Panc1 (cell line): Measurements from ENCODE around the gene MYLK2. TPM values are rescaled to one million over a fixed set of nuclear protein-coding genes. Genes with fewer than 3 reads are reported as not detected.

ENCODE experiments used
- ATAC-seq: fragments of 200-7000 bp; cut with Tn5 transposase; 2 replicates; pipeline ENCODE4 v1.9.1; 2020; ENCODE audit warnings: mild to moderate bottlenecking, moderate library complexity
- BruUV-seq: library from RNA; stranded (reverse); fragments of 400-500 nt; replicated peaks from 2 replicates; lab custom pipeline; 2021; lab: Mats Ljungman, UMichigan
- CTCF ChIA-PET: fragments of 300-600 bp; sonication (Branson Sonifier 250); formaldehyde crosslinking; loops from one replicate; lab custom pipeline; 2022; ENCODE audit warnings: antibody characterized with exemption; lab: Charles Lee
- POLR2A ChIA-PET: fragments of 300-600 bp; sonication (Branson Sonifier 250); formaldehyde crosslinking; loops from one replicate; lab custom pipeline; 2022; ENCODE audit warnings: antibody characterized with exemption; lab: Charles Lee
- DNase-seq: peaks from one replicate; pipeline ENCODE4 v3.0.0-alpha.2; 2010; ENCODE audit warnings: low read depth, low spot score
- H3K27ac ChIP-seq: 2 replicates; pipeline ENCODE4 v1.5.1; 2011; ENCODE audit warnings: mild to moderate bottlenecking, low read length, inconsistent platforms
- H3K27me3 ChIP-seq: fragments of 200-500 bp; sonication (Bioruptor generic); 2 replicates; pipeline ENCODE4 v1.6.0; 2014; ENCODE audit warnings: low read length, inconsistent platforms; ENCODE audit not compliant: control insufficient read depth, insufficient read depth
- H3K36me3 ChIP-seq: fragments of 200-500 bp; sonication (Bioruptor generic); 2 replicates; pipeline ENCODE4 v1.5.1; 2014; ENCODE audit warnings: inconsistent platforms, mild to moderate bottlenecking, low read length, moderate library complexity; ENCODE audit not compliant: control insufficient read depth, insufficient read depth
- H3K4me1 ChIP-seq: 2 replicates; pipeline ENCODE4 v1.5.1; 2011; ENCODE audit warnings: inconsistent platforms, mild to moderate bottlenecking, low read length, moderate library complexity; ENCODE audit not compliant: control insufficient read depth, insufficient read depth
- H3K4me3 ChIP-seq, 2 experiments: 2 replicates each; pipeline ENCODE4 v1.5.1; 2011 to 2012; ENCODE audit warnings: low read depth in 2 of 2, low read length in 2 of 2, mild to moderate bottlenecking in 2 of 2, inconsistent platforms in 1 of 2, moderate library complexity in 1 of 2
- H3K9me3 ChIP-seq: fragments of 200-500 bp; sonication (Bioruptor generic); 2 replicates; pipeline ENCODE4 v1.5.1; 2014; ENCODE audit warnings: low read depth, mild to moderate bottlenecking, inconsistent platforms, low read length, moderate library complexity; ENCODE audit not compliant: control insufficient read depth, insufficient read depth
- POLR2AphosphoS5 ChIP-seq: IDR thresholded peaks from 2 replicates; pipeline ENCODE4 v1.6.1; 2012; ENCODE audit warnings: mild to moderate bottlenecking, low read depth, low read length, moderate library complexity
- SIN3A ChIP-seq: IDR thresholded peaks from 2 replicates; pipeline ENCODE4 v1.6.1; 2012; ENCODE audit warnings: low read depth, mild to moderate bottlenecking, low read length, moderate library complexity, borderline replicate concordance; ENCODE audit not compliant: insufficient read depth
- TCF7L2 ChIP-seq: IDR thresholded peaks from 2 replicates; pipeline ENCODE4 v1.6.1; 2011; ENCODE audit warnings: mild to moderate bottlenecking, low read depth, low read length, inconsistent platforms
- in situ Hi-C: cut with HindIII; loops from 2 replicates; pipeline ENCODE4 v1.10.0; 2016; ENCODE audit warnings: low sequenced_read_pairs, low pct_unique_long_range_greater_than_20kb
- intact Hi-C: fragments of 100-400 bp; cut with micrococcal nuclease; formaldehyde crosslinking; loops from one replicate; pipeline ENCODE4 v1.10.0; 2022; ENCODE audit not compliant: unreplicated experiment
- total RNA-seq: library from RNA; stranded (reverse); gene quantifications from one replicate; pipeline ENCODE4 v1.2.1, GENCODE V29; 2021; ENCODE audit not compliant: unreplicated experiment
- TF ChIP-seq, protein P1 (sequence below): fragments of 450-650 bp; IDR thresholded peaks from 2 replicates; pipeline ENCODE4 v1.5.1; 2017; ENCODE audit warnings: mild to moderate bottlenecking
- TF ChIP-seq, protein P2 (sequence below), 2 experiments: IDR thresholded peaks; 2 replicates each; pipeline ENCODE4 v1.6.1; 2011 to 2012; ENCODE audit warnings: low read depth in 2 of 2, control low read depth in 1 of 2, low read length in 1 of 2, mild to moderate bottlenecking in 1 of 2, moderate library complexity in 1 of 2; ENCODE audit not compliant: insufficient read depth in 1 of 2

Gene MYLK2
- total RNA-seq, 1 experiment from 2014 or later: 0.87 TPM

DNA sequence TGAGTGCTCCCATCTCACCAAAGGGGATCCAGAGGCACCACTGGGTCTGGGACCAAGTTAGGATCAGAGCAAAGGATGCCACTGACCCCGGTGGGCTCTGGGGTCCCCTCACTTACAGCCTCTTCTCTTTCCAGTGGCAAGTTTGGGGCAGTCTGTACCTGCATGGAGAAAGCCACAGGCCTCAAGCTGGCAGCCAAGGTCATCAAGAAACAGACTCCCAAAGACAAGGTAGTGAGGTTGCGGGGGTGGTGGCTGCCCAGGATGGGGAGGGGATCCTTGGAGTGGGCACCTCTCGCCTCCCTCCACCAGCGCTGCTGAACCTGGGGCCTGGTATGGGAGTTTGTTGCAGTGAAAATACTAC is 4.9 kb downstream of the MYLK2 start:
- H3K36me3 ChIP-seq: no peaks in the 10 kb centered on the region
- no peaks in the 10 kb centered on the region for H3K27me3 ChIP-seq
- ChIA-PET CTCF (interaction anchor here (0.5 to 2.1 kb wide), 4 partner anchors 23 to 207 kb away, joined by 3 to 13 read pairs (median 7); no protein-coding TSS in a partner anchor), POLR2A (no interaction called here)
- BruUV-seq: no TSS peak
- in situ Hi-C loops: no loop called here
- TF ChIP-seq SIN3A: no peak
- no peak for TF ChIP-seq POLR2AphosphoS5
- TF ChIP-seq TCF7L2: no peak
- TF ChIP-seq, protein P1, sequence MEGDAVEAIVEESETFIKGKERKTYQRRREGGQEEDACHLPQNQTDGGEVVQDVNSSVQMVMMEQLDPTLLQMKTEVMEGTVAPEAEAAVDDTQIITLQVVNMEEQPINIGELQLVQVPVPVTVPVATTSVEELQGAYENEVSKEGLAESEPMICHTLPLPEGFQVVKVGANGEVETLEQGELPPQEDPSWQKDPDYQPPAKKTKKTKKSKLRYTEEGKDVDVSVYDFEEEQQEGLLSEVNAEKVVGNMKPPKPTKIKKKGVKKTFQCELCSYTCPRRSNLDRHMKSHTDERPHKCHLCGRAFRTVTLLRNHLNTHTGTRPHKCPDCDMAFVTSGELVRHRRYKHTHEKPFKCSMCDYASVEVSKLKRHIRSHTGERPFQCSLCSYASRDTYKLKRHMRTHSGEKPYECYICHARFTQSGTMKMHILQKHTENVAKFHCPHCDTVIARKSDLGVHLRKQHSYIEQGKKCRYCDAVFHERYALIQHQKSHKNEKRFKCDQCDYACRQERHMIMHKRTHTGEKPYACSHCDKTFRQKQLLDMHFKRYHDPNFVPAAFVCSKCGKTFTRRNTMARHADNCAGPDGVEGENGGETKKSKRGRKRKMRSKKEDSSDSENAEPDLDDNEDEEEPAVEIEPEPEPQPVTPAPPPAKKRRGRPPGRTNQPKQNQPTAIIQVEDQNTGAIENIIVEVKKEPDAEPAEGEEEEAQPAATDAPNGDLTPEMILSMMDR: no peak
- TF ChIP-seq, protein P2, sequence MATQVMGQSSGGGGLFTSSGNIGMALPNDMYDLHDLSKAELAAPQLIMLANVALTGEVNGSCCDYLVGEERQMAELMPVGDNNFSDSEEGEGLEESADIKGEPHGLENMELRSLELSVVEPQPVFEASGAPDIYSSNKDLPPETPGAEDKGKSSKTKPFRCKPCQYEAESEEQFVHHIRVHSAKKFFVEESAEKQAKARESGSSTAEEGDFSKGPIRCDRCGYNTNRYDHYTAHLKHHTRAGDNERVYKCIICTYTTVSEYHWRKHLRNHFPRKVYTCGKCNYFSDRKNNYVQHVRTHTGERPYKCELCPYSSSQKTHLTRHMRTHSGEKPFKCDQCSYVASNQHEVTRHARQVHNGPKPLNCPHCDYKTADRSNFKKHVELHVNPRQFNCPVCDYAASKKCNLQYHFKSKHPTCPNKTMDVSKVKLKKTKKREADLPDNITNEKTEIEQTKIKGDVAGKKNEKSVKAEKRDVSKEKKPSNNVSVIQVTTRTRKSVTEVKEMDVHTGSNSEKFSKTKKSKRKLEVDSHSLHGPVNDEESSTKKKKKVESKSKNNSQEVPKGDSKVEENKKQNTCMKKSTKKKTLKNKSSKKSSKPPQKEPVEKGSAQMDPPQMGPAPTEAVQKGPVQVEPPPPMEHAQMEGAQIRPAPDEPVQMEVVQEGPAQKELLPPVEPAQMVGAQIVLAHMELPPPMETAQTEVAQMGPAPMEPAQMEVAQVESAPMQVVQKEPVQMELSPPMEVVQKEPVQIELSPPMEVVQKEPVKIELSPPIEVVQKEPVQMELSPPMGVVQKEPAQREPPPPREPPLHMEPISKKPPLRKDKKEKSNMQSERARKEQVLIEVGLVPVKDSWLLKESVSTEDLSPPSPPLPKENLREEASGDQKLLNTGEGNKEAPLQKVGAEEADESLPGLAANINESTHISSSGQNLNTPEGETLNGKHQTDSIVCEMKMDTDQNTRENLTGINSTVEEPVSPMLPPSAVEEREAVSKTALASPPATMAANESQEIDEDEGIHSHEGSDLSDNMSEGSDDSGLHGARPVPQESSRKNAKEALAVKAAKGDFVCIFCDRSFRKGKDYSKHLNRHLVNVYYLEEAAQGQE (IDR thresholded peaks at IDR 0.05; ENCODE audit: insufficient read depth in 1 of 2, low read depth in 2 of 2, low read length in 1 of 2): no peak
- intact Hi-C loops: loop anchor here (5.0 kb wide), 1 partner anchor 268 kb away; no protein-coding TSS in a partner anchor
- DNase-seq (no peak), ATAC-seq (no peak)
- H3K27ac ChIP-seq: peak overlapping the region; percentile 36; the same call in 1 of the 2 replicates
- H3K4me3 ChIP-seq: no peak overlapping the region
- H3K4me1 ChIP-seq: peaks cover 12% of the 10 kb centered on the region
- H3K9me3 ChIP-seq: no peaks in the 10 kb centered on the region

DNA sequence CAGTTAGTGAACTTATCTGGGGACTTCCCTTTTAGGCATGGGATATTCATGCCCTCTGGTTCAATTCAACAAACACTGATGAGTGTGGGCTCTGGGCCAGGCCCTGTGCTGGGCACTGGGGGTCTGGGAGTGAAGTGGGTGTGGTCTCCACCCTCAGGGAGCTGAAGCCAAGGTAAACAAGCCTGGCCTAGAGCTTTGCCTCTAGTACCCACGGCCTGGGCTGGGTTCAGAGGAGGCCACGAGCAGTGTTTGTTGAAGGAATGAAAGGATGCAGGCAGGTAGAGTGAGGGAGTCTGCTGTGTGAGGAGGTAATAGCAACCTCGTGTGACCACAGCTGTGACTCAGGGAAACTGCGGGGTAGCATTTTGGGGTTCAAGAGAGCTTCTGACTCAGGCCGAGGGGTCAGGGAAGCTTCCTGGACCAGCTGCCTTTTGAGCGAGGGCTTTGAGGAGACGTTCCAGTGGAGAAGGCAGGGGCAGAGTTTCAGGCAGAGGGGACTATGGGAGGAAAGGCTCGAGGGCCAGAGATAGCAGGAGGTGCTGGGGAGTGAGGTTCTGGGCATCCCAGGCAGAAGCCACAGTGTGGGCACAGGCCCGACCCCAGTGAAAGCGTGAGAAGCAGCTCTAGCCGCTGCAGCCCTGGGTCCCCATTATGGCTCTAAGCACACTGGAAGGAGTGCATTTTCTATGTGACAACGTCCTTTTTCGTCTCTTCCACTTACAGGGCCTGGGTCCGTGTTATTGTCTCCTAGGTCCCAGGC is 5.6 kb downstream of the MYLK2 start:
- in situ Hi-C loops: no loop called here
- ChIA-PET CTCF (interaction anchor here (0.5 to 2.1 kb wide), 3 partner anchors 28 to 207 kb away, joined by 3 to 11 read pairs (median 3); no protein-coding TSS in a partner anchor), POLR2A (no interaction called here)
- peaks cover 12% of the 10 kb centered on the region for H3K4me1 ChIP-seq
- BruUV-seq: no TSS peak
- no peak for TF ChIP-seq TCF7L2
- TF ChIP-seq, protein P1: no peak
- TF ChIP-seq SIN3A: no peak
- no peak for TF ChIP-seq POLR2AphosphoS5
- TF ChIP-seq, protein P2 (IDR thresholded peaks at IDR 0.05; ENCODE audit: insufficient read depth in 1 of 2, low read depth in 2 of 2, low read length in 1 of 2): no peak
- DNase-seq (no peak), ATAC-seq (no peak)
- H3K9me3 ChIP-seq: no peaks in the 10 kb centered on the region
- intact Hi-C loops: loop anchor here (5.0 kb wide), 1 partner anchor 268 kb away; no protein-coding TSS in a partner anchor
- no peaks in the 10 kb centered on the region for H3K27me3 ChIP-seq
- no peaks in the 10 kb centered on the region for H3K36me3 ChIP-seq
- peak overlapping the region; percentile 36; the same call in 1 of the 2 replicates for H3K27ac ChIP-seq
- no peak overlapping the region for H3K4me3 ChIP-seq
